ENCODE results near the gene SLIT1.

The SLIT1 gene

DNA sequence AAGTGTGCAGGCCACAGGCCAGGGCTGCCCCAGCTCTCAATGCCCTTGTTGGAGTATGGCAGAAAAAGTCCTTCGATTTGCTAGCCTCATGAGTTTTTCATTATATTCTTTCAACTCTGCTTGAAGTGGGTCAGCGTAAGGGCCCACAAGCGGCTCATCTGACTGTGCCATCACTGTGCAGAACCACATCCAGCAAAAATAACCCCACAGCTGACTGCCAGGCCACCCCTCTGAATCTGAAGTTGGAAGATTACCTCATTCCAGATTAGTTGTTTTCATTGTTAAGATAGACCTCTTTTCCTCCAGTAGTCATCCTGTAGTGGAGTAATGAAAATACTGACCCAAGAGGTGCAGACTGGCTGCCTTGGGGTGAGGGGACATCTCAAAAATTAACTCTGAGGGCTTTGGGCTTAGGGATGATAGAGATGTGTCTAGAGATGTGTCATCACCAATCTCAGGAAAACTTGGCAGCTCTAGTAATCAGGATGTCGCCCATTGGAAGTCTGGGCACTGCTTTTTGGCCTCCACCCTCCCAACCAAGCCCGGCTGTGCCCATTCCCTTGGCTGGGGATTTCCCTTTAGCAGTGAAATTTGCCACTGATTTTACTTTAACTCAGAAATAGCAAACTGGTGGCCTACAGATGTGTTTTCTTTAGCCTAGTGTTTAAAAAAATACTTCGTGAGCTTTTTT, 189.3 kb downstream of the SLIT1 start:
- no peak for DNase-seq

DNA sequence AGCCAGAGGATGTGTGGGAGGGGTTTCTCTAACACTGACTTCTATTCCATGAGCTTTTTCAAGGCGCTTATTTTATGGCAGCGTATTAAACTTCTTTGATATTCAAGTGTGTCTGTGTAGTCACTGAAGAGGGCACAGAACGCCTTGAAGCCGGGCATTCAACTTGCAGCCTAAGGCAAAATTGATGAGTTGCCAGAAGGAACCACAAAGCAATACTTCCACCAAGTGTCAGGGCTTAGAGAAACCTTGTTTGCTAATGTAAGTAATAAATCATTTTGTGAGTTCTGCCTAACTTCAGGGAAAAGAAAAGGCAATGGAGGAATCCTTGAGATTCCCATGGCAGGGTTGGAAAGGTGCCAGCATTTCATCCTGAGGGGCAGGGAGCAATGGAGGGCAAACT, 189.9 kb downstream of the SLIT1 start:
- no peak for DNase-seq

DNA sequence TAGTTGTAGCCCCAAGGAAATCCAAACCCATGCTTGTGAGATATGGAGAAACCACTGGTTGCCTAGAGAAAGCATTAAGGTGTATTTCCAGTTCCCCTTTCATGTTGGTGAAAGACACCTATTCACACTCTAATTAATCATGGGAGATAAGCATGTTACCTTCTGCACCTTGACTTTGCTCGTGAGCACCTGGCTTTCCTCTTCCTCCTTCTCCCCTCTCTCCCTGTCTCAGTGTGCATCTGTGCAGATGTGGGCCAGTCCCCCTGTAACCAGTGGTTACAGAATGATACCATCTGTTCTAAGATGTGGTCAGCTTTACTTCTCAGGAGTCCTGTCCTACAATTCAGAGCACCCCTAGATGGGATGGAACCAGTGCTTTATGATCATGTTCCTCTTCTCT, 193.0 kb downstream of the SLIT1 start:
- no peak for DNase-seq

DNA sequence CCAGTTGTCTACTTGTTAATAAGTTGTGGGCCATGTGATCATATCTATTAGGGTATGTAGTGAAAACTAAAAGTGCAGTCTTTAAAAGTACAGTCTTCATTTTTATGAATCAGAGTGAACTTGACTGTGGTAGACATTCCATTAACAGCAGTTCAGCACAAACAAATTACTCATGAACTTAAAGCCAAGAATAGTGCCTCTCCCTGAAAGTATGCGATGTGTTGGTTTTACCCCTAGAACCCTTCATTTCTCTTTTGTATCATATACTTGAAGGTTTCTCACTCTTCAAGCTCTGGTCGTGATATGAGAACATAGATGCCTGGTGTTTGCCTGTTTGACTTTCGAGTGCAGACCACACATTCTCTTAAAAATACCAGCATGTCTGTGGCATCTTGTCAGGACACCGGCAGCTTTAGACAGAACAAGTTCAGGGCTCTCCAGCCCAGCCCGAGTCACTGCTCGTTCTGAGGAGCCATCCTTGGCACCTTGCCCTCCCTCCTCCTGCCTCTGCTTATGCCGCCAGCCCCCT, 194.4 kb downstream of the SLIT1 start:
- no peak for DNase-seq

DNA sequence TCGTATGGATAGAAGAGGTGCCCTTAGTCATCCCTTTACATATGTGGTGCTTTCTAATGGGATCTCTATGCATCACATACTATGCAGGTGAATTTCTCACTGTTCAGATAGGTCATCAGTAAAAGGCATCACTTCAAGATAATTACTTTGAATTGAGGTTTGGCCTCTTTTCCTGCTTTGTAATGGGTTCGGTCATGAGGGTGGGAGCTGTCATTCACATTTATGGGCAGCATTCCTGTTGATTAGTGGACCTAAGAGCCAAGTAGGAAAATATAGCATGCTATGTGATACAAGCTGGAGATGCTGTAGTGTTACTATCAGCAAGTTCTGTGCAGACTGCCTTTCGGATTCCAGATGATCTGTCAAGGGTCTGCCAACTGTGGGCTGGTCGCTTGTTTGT, 197.3 kb downstream of the SLIT1 start:
- no peak for DNase-seq

DNA sequence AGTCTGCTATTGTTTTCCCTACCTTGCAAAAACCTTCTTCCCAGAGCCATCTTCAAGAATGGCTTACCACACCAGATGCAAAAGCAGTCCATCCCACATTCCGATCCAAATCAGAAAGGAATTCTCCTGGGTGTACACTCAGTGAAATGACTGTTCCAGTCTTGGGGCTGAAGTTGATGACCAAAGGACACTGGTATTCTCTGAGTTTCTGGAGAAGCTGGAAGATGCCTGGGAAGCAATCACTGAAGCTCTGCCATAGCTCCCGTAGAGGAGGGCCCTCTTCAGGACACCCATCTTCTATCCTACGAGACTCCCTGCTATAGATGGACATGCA, 197.9 kb downstream of the SLIT1 start:
- DNase-seq: no peak

DNA sequence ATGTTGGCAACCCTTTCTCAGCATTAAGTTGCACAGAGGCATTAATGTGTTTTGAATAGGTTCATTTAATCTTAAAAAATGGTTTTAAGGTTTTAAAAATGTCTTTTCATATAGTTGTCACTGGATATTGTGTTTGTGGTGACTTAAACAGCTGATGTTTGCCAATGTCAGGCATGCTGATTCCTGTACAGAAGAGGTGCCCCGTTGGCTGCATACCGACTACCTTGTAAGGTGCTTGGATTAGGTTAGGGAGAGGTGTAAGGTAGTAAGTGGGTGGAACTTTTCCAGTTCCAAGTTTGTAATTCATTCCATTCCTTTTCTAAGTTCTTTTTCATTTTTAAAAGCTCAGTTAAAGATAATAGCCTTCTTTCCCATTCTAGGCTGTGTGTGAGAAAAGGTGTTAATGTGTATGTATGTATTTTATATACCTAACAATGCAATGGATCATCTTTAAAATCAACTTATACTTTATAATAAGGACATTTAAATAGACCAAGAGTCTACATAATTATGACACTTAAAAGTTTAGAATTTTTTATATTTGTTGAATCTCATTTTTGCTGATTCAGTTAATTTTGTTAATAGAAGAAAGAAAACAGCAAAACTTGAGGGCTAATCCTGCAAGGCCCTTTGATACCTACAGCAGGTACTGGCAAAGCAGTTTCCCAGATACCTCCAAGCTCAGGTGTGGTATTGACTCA, 198.5 kb downstream of the SLIT1 start:
- DNase-seq: no peak

DNA sequence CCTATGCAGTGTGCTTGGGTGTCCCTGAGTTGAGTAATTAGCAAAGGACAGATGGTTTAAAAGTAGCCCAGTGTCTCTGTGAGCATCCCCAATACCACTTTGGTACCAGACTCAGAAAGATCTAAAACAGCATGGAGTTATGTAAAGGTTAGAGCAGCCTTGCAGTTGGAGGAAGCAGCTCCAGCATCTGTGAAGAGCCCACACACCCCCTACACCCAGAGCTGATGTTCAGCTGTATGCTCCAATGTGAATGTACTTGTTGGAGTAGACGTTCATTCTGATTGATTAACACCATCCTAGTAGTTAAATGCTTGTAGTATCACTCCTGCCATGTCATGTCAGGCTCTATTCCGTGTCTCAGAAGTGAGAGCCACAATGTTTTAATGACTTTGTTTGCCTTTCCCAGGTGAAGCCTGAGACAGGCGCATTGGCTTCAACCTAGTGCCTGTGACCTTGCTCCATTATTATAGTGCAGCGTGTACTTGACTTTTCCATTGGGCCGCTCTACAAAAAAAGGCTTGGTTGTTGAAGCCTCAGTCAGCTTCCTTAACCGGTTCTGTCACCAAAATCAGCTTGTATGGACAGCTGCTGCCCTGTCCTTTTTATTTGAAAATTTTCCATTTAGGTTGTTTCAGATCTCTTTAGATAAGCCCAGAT, 199.4 kb downstream of the SLIT1 start:
- DNase-seq: no peak

DNA sequence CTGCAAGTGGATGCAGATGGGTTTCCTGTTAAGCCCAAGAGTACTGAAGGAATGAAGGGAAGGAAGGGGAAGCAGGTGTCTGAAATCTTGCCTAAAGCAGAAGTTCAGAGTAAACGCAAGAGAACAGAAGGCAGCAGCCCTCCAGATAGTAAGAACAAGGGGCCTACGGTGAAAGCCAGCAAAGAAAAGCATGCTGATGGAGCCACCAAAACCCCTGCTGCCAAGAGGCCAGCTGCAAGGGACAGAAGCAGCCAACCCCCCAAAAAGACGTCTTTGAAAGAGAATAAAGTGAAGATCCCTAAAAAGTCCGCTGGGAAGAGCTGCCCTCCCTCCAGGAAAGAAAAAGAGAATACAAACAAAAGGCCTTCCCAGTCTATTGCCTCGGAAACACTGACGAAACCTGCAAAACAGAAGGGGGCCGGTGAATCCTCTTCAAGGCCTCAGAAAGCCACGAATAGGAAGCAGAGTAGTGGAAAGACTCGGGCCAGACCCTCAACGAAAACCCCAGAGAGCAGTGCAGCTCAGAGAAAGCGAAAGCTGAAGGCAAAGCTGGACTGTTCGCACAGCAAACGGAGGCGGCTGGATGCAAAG, 201.1 kb downstream of the SLIT1 start:
- no peak for DNase-seq

DNA sequence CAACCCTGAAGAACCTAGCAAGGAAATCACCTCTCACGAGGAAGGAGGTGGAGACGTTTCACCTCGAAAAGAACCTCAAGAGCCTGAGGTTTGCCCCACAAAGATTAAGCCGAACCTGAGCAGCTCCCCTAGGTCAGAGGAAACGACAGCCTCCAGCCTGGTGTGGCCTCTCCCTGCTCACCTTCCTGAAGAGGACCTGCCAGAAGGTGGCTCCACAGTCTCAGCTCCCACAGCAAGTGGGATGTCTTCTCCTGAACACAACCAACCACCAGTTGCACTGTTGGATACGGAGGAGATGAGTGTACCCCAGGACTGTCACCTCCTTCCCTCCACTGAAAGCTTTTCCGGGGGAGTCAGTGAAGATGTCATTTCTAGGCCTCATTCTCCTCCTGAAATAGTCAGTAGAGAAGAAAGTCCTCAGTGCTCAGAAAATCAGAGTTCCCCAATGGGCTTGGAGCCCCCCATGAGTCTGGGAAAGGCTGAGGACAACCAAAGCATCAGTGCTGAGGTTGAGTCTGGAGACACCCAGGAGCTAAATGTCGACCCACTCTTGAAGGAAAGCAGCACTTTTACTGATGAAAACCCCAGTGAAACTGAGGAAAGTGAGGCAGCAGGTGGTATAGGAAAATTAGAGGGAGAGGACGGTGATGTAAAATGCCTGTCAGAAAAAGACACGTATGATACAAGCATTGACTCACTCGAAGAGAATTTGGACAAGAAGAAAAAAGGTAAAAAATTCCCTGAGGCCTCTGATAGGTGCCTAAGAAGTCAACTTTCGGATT, 203.4 kb downstream of the SLIT1 start:
- no peak for DNase-seq

DNA sequence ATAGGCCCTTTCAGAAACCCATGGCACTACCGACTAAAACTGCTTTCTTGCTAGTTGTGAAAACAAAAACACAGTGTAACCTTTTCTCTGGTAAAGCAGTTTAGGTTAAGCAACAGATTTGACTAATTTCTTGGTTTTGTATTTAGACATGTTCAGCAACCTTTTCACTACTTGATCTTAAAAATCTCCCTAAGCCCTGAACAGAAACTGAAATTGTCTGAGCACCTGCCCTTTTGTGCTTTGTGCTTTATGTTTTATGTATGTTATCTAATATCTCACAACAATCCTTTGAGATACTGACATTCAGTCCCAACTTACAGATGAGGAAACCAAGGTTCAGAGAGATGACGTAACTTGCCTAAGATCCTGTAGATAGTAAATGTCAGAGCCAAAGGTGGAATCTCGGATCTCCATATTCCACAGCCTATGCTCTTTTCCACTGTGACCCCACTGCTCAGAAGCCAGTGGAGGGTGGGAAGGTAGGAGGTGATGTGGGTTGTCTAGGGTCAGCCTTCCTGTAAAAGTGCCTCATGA, 207.1 kb downstream of the SLIT1 start:
- DNase-seq: no peak

DNA sequence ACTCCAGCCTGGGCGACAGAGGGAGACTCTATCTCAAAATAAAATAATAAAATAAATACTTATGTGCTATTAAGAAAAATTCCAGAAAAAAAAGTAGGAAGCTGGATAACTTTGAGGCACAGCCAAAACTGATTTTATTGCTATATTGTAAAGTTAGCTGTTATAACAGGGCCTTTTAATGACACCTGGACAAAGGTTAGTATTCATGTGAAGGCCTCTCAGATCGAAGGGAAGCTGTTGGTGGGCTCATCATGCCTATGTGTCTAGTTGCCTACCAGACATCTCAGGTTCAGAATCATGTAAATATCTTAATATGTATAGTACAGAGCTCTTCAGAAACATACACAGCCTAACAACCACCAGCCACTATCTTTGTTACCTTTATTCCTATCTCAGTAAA, 210.6 kb downstream of the SLIT1 start:
- DNase-seq: no peak

DNA sequence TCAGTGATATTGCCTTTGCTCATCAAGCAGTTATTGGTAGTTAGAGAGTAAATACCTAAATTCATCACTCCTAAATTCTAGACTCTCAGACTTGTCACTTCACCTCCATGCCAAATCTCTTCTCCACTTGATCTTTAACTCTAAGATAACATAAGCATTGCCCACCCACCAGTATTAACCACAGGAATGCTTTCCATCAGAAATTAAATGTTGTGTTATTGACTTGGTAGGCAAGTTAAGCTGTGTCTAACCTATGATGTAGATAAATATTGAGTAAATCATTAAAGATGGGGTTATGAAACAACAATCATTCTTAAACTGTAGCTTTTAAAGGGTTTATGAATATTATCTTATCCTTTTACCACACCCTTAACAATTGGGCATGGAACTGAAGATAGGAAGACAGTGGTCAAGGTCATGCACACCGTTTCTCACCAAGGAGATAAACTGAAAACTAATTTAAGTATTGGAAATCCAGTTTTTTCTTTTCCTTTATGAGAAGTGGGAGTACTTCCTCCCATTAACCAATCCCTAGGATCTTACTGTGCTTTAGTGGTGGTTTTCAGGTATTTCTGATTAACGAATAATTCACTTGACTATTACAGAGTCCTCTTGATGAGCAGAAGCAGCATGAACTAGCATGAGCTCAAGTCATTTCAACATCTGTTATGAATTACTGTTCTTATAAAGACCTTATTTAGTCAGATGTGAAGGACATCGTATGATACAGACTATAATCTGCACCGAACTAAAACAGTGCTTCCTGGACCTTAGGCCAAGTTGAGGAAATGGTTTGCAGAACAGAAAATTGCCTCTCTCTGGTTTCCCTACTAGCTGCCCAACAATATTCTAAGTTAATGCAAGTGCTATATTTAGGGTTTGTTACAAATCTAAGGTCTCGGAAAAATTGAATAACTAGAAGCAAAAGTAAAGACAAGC, 211.7 kb downstream of the SLIT1 start:
- DNase-seq: no peak

DNA sequence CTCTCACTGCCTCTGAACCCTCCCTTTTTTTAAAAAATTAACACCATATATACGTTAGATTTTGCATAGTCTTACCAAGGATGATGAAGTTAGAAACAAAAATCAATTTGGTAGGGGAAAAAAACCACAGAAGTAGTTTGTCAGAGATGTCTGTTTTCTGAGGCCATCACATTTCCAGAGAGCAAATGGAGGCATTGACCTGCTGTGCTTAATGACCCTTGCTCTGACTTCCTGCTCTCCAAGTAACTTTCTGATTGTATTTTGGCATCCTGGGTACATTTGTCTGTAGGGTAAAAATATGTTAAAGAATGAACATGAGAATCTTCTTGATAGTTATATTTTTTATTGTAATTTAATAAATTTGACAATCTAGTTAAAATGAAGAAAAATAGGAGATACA, 213.5 kb downstream of the SLIT1 start:
- no peak for DNase-seq

DNA sequence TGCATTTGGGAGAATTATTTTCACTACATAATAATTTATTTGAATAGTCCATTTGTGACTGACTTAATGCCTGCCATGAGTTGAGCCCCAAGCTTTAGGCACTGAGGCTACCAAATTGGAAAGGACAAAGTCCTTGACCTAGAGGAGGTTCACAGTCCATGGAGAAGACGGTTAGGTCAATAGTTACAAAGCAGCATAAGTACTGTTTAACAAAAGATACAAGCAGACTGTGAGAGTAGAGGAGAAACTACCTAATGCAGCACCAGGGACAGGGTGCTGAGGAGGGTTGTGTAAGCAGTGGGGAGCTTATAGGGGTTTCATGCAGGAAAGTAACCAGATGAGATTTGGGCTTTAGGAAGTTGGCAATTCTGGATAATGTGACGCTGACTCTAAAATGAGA, 214.4 kb downstream of the SLIT1 start:
- DNase-seq: no peak

DNA sequence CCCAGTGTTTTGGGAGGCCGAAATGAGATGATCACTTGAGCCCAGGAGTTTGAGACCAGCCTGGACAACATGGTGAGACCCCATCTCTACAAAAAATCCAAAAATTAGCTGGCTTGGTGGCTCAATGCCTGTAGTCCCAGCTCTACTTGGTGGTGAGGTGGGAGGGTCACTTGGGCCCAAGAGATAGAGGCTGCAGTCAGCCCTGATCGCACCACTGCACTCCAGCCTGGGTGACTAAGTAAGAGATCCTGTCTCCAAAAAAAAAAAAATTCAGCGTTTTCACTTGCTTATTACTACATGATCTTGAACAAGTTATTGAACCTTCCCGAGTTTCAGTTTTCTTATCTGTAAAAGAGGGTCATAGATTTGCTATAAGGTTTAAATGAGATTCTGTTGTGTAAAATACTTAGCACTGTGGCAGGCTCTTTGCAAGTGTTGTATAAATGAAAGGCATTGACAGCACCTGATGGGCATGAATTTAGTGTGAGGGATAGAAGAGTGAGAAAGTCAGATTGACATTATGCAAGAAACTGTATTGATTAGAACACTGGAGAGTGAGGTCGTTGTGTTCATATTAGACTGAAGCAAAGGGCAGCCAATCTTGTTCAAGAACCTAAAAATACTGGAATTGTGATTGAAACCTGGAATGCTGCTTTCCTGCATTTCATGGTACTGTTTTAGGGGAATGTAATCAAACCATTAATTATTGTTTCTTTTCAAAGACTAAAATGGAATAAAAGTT, 216.9 kb downstream of the SLIT1 start:
- no peak for DNase-seq

DNA sequence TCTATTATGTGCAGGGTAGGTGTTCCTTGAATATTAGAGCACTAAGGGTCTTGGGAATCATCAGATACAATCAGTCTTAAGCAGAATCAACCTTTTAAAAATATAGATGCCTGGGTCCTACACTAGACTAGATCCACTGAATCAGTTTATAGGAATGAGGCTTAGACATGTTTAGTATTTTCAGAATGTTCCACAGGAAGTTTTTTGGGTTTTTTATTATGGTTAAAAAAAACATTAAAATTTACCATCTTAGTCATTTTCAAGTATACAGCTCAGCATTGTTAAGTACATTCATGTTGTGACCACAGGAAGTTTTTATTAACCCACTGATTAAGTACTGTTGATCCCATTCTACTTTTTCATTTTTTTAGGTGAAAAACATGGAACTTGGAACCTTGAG, 217.9 kb downstream of the SLIT1 start:
- DNase-seq: no peak

DNA sequence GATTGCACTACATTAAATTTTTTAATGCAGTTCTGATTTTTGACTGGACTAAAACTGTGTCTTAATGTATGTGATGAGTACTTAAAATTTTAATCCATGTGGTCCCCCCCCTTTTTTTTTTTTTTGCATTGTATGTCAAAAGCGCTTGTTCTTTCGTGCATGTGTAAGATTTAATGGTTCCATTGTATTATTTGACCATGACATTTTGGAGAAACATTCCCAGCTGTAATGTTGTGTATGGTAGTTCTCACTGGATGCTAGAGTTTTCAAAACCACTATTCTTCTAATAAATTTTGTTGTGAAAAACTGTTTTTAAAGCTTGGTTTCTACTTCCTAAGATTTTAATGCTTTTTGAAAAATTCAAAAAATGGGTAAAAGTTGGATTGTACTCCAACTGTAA, 221.6 kb downstream of the SLIT1 start:
- DNase-seq: no peak

DNA sequence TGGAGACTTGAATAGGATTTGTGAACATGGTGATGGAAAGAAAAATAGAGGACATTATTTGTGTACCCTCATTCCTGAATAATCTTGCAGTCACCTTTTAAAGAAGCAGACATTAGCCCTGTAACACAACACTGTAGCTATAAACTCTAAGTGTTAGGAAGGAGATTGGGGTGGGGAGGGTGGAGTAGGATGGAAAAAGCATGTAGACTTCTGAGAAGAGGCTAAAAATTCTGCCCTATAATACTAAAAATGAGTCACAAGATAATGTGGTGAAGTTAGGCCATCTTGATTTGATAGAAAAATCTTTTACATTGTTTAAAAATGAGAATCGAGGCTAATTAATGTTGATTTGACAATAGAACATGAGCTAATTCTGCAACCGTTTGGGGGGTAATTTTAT, 224.9 kb downstream of the SLIT1 start:
- no peak for DNase-seq

DNA sequence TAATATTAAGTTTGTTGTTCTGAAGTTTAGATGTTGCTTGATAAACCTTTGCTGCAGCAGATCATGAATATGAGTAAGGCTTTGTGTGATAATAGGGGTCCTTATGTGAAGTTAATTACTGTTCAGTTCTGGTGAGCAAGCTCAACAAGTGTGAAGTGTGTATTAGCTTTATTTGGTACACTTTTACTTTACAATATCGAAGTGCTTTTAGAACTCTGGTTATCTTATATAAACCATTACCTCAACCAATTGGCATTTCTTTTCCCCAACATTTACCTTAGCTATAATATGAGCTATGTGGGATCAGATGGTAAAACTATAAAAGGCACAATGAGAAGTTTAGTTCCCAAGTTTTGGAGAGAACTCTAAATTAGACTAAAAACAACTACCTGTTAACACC, 226.0 kb downstream of the SLIT1 start:
- DNase-seq: no peak

DNA sequence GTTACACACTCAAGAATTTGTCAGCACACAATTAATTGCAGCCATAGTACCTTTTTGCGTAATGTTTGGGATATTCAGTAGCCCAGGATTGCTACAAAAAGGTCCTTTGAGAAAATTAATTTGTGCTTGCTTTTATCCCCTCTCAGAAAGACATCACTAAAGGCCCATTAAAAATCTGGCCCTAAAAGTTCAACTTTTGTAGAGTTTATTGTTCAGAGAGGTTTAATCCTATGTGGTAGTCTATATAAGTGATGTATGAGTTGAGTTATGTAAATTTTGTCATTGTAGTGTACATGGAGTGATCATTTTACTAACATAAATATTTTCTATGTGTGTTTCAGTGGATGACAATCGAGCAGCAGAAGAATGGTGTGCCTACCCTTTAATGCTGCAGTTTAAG, 227.7 kb downstream of the SLIT1 start:
- DNase-seq: no peak

All from NCI-H1436 (cell line).